GM23338 (cell line): Measurements from ENCODE around the gene SCAF4. TPM values are rescaled to one million over a fixed set of nuclear protein-coding genes. Genes with fewer than 3 reads are reported as not detected.

Experiments used
- ATAC-seq: fragments of 200-7000 bp; cut with Tn5 transposase; 3 replicates; pipeline ENCODE4 v1.9.1; 2020
- DNase-seq: peaks from one replicate; pipeline ENCODE4 v3.0.0-alpha.2; 2015; ENCODE audit warnings: low spot score
- H2AFZ ChIP-seq: fragments of 200-600 bp; sonication (generic); 2 replicates; pipeline ENCODE4 v1.8.0; 2016; ENCODE audit warnings: antibody characterized with exemption, mild to moderate bottlenecking, moderate library complexity
- H3F3A ChIP-seq: fragments of 200-600 bp; sonication (generic); replicated peaks from 2 replicates; pipeline ENCODE4 v1.8.0; 2017; ENCODE audit warnings: antibody characterized with exemption, mixed run types, low read depth
- H3K27ac ChIP-seq: fragments of 200-600 bp; sonication (generic); 2 replicates; pipeline ENCODE4 v1.6.1; 2016; ENCODE audit warnings: low read depth
- H3K27me3 ChIP-seq: fragments of 200-600 bp; sonication (generic); 2 replicates; pipeline ENCODE4 v1.8.0; 2016; ENCODE audit warnings: mild to moderate bottlenecking, mixed run types, moderate library complexity; ENCODE audit not compliant: insufficient read depth
- H3K36me3 ChIP-seq: fragments of 200-600 bp; sonication (generic); 2 replicates; pipeline ENCODE4 v1.8.0; 2016; ENCODE audit warnings: mild to moderate bottlenecking; ENCODE audit not compliant: insufficient read depth
- H3K4me1 ChIP-seq: fragments of 200-600 bp; sonication (generic); 2 replicates; pipeline ENCODE4 v1.8.0; 2016; ENCODE audit warnings: mild to moderate bottlenecking, moderate library complexity; ENCODE audit not compliant: insufficient read depth
- H3K4me2 ChIP-seq: fragments of 200-600 bp; sonication (generic); 2 replicates; pipeline ENCODE4 v1.7.1; 2017; ENCODE audit warnings: mixed run types
- H3K4me3 ChIP-seq: fragments of 200-600 bp; sonication (generic); 2 replicates; pipeline ENCODE4 v1.6.1; 2016; ENCODE audit warnings: mixed run types
- H3K79me2 ChIP-seq: fragments of 200-600 bp; sonication (generic); replicated peaks from 2 replicates; pipeline ENCODE4 v1.8.0; 2017; ENCODE audit warnings: mild to moderate bottlenecking; ENCODE audit not compliant: insufficient read depth
- H3K9me2 ChIP-seq: fragments of 200-600 bp; sonication (generic); 2 replicates; pipeline ENCODE4 v1.8.0; 2017; ENCODE audit not compliant: insufficient read depth
- H4K20me1 ChIP-seq: fragments of 200-600 bp; sonication (generic); replicated peaks from 2 replicates; pipeline ENCODE4 v1.8.0; 2017; ENCODE audit warnings: mild to moderate bottlenecking; ENCODE audit not compliant: insufficient read depth
- H3K27ac Mint-ChIP-seq: 2 replicates; pipeline ENCODE4 v1.8.0; 2020; ENCODE audit warnings: inconsistent platforms, mild to moderate bottlenecking, moderate library complexity, mixed read lengths
- H3K27me3 Mint-ChIP-seq: 3 replicates; pipeline ENCODE4 v1.8.0; 2022; ENCODE audit warnings: low read depth, mild to moderate bottlenecking, moderate library complexity, mixed read lengths, inconsistent platforms; ENCODE audit not compliant: insufficient read depth, poor library complexity
- H3K36me3 Mint-ChIP-seq: 3 replicates; pipeline ENCODE4 v1.8.0; 2021; ENCODE audit warnings: low read depth, mild to moderate bottlenecking, inconsistent platforms, moderate library complexity, mixed read lengths
- H3K4me1 Mint-ChIP-seq: 3 replicates; pipeline ENCODE4 v1.8.0; 2020; ENCODE audit warnings: mild to moderate bottlenecking, inconsistent platforms, mixed read lengths
- H3K4me3 Mint-ChIP-seq: 3 replicates; pipeline ENCODE4 v1.8.0; 2021; ENCODE audit warnings: moderate library complexity, mild to moderate bottlenecking, inconsistent platforms, mixed read lengths
- H3K9me3 Mint-ChIP-seq: 3 replicates; pipeline ENCODE4 v1.8.0; 2020; ENCODE audit warnings: moderate library complexity, mild to moderate bottlenecking, inconsistent platforms, mixed read lengths
- CREB1 ChIP-seq: fragments of 250-450 bp; sonication (Bioruptor Pico); IDR thresholded peaks from 2 replicates; pipeline ENCODE4 v1.5.0; 2020; ENCODE audit warnings: low read depth, mild to moderate bottlenecking, moderate library complexity
- EZH2 ChIP-seq: fragments of 200-600 bp; sonication (generic); IDR thresholded peaks from one replicate; pipeline ENCODE4 v1.8.0; 2017; ENCODE audit warnings: antibody characterized with exemption, mild to moderate bottlenecking, low read depth; ENCODE audit not compliant: unreplicated experiment
- EZH2phosphoT487 ChIP-seq: fragments of 200-600 bp; sonication (generic); IDR thresholded peaks from one replicate; pipeline ENCODE4 v1.8.1; 2018; ENCODE audit warnings: antibody characterized with exemption; ENCODE audit not compliant: unreplicated experiment
- JUNB ChIP-seq: IDR thresholded peaks from one replicate; pipeline ENCODE4 v1.6.1; 2016; ENCODE audit warnings: antibody characterized with exemption; ENCODE audit not compliant: unreplicated experiment
- NANOG ChIP-seq: IDR thresholded peaks from 2 replicates; pipeline ENCODE4 v1.6.1; 2016; ENCODE audit warnings: antibody characterized with exemption, borderline replicate concordance
- POLR2AphosphoS5 ChIP-seq: IDR thresholded peaks from 2 replicates; pipeline ENCODE4 v1.6.1; 2016; ENCODE audit warnings: antibody characterized with exemption, low read depth
- STAT1 ChIP-seq: IDR thresholded peaks from one replicate; pipeline ENCODE4 v1.6.1; 2016; ENCODE audit warnings: antibody characterized with exemption; ENCODE audit not compliant: unreplicated experiment
- ZNF114 ChIP-seq: fragments of 250-450 bp; sonication (Bioruptor Pico); IDR thresholded peaks from 2 replicates; pipeline ENCODE4 v1.5.0; 2020; ENCODE audit warnings: mild to moderate bottlenecking, moderate library complexity
- ZNF331 ChIP-seq: fragments of 250-450 bp; sonication (Bioruptor Pico); IDR thresholded peaks from 2 replicates; pipeline ENCODE4 v1.5.0; 2020; ENCODE audit warnings: low read depth, mild to moderate bottlenecking, moderate library complexity
- polyA plus RNA-seq: library from polyadenylated mRNA; unstranded; fragments of >200 nt; fragmentation: Nextera tagmentation; extraction: Ambion mirVana; gene quantifications from 2 replicates; pipeline ENCODE4 v1.2.1, GENCODE V29; 2016
- total RNA-seq: library from RNA; depleted of rRNA; stranded (reverse); fragments of >200 nt; shearing (Covaris generic); gene quantifications from 2 replicates; pipeline ENCODE4 v1.2.3, GENCODE V29; 2014
- TF ChIP-seq, protein P1 (sequence below): fragments of 250-450 bp; sonication (Bioruptor Pico); IDR thresholded peaks from 2 replicates; pipeline ENCODE4 v1.5.0; 2020; ENCODE audit warnings: mild to moderate bottlenecking, moderate library complexity
- TF ChIP-seq, protein P2 (sequence below): IDR thresholded peaks from one replicate; pipeline ENCODE4 v1.6.1; 2018; ENCODE audit warnings: antibody characterized with exemption; ENCODE audit not compliant: unreplicated experiment
- TF ChIP-seq, protein P3 (sequence below): IDR thresholded peaks from 2 replicates; pipeline ENCODE4 v1.6.1; 2016; ENCODE audit warnings: antibody characterized with exemption
- TF ChIP-seq, protein P4 (sequence below), 2 experiments: fragments of 200-600 bp in 1 of 2; sonication (generic) in 1 of 2; conservative IDR thresholded peaks; 2 replicates each; pipeline versions ENCODE4 v1.5.1 to v1.6.1; 2016 to 2017; ENCODE audit warnings: antibody characterized with exemption in 2 of 2, low read depth in 2 of 2, mild to moderate bottlenecking in 2 of 2, moderate library complexity in 1 of 2

The SCAF4 gene
- total and polyA plus RNA-seq, 2 experiments from 2014 or later: 29.7 to 45.8 TPM

DNA sequence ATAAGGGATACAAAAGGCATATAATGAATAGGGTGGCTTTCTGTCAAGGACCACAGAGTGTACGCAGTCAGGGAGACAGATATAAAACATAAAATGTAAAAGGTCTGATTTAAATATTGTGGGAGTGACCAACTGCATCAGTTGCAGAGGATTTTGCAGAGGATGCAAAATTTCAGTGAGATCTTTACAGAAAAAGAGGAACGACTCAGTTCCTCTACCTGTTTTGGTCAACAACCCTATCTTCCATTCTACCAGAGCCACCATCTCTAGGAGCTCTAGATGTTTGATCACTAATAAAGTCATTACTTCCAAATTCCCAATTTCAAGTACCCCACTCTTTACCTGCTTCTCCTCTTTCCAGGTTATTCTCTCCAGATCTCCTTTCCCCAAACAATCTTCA, 56.0 kb downstream of the SCAF4 start:
- H3K4me1 Mint-ChIP-seq: peaks cover 14% of the 10 kb centered on the region; the same call in 2 of the 3 replicates
- H3K36me3 Mint-ChIP-seq: peaks cover 6% of the 10 kb centered on the region; the same call in 2 of the 3 replicates
- no peak overlapping the region for H3K4me3 Mint-ChIP-seq
- no peaks in the 10 kb centered on the region for H3K9me2 ChIP-seq
- no peaks in the 10 kb centered on the region for H3K27me3 ChIP-seq
- H3K36me3 ChIP-seq: no peaks in the 10 kb centered on the region
- TF ChIP-seq, protein P1, sequence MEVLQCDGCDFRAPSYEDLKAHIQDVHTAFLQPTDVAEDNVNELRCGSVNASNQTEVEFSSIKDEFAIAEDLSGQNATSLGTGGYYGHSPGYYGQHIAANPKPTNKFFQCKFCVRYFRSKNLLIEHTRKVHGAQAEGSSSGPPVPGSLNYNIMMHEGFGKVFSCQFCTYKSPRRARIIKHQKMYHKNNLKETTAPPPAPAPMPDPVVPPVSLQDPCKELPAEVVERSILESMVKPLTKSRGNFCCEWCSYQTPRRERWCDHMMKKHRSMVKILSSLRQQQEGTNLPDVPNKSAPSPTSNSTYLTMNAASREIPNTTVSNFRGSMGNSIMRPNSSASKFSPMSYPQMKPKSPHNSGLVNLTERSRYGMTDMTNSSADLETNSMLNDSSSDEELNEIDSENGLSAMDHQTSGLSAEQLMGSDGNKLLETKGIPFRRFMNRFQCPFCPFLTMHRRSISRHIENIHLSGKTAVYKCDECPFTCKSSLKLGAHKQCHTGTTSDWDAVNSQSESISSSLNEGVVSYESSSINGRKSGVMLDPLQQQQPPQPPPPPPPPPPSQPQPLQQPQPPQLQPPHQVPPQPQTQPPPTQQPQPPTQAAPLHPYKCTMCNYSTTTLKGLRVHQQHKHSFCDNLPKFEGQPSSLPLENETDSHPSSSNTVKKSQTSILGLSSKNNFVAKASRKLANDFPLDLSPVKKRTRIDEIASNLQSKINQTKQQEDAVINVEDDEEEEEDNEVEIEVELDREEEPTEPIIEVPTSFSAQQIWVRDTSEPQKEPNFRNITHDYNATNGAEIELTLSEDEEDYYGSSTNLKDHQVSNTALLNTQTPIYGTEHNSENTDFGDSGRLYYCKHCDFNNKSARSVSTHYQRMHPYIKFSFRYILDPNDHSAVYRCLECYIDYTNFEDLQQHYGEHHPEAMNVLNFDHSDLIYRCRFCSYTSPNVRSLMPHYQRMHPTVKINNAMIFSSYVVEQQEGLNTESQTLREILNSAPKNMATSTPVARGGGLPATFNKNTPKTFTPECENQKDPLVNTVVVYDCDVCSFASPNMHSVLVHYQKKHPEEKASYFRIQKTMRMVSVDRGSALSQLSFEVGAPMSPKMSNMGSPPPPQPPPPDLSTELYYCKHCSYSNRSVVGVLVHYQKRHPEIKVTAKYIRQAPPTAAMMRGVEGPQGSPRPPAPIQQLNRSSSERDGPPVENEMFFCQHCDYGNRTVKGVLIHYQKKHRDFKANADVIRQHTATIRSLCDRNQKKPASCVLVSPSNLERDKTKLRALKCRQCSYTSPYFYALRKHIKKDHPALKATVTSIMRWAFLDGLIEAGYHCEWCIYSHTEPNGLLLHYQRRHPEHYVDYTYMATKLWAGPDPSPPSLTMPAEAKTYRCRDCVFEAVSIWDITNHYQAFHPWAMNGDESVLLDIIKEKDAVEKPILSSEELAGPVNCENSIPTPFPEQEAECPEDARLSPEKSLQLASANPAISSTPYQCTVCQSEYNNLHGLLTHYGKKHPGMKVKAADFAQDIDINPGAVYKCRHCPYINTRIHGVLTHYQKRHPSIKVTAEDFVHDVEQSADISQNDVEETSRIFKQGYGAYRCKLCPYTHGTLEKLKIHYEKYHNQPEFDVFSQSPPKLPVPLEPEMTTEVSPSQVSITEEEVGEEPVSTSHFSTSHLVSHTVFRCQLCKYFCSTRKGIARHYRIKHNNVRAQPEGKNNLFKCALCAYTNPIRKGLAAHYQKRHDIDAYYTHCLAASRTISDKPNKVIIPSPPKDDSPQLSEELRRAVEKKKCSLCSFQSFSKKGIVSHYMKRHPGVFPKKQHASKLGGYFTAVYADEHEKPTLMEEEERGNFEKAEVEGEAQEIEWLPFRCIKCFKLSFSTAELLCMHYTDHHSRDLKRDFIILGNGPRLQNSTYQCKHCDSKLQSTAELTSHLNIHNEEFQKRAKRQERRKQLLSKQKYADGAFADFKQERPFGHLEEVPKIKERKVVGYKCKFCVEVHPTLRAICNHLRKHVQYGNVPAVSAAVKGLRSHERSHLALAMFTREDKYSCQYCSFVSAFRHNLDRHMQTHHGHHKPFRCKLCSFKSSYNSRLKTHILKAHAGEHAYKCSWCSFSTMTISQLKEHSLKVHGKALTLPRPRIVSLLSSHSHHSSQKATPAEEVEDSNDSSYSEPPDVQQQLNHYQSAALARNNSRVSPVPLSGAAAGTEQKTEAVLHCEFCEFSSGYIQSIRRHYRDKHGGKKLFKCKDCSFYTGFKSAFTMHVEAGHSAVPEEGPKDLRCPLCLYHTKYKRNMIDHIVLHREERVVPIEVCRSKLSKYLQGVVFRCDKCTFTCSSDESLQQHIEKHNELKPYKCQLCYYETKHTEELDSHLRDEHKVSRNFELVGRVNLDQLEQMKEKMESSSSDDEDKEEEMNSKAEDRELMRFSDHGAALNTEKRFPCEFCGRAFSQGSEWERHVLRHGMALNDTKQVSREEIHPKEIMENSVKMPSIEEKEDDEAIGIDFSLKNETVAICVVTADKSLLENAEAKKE (CRISPR knock-in tag): no peak
- TF ChIP-seq, protein P2, sequence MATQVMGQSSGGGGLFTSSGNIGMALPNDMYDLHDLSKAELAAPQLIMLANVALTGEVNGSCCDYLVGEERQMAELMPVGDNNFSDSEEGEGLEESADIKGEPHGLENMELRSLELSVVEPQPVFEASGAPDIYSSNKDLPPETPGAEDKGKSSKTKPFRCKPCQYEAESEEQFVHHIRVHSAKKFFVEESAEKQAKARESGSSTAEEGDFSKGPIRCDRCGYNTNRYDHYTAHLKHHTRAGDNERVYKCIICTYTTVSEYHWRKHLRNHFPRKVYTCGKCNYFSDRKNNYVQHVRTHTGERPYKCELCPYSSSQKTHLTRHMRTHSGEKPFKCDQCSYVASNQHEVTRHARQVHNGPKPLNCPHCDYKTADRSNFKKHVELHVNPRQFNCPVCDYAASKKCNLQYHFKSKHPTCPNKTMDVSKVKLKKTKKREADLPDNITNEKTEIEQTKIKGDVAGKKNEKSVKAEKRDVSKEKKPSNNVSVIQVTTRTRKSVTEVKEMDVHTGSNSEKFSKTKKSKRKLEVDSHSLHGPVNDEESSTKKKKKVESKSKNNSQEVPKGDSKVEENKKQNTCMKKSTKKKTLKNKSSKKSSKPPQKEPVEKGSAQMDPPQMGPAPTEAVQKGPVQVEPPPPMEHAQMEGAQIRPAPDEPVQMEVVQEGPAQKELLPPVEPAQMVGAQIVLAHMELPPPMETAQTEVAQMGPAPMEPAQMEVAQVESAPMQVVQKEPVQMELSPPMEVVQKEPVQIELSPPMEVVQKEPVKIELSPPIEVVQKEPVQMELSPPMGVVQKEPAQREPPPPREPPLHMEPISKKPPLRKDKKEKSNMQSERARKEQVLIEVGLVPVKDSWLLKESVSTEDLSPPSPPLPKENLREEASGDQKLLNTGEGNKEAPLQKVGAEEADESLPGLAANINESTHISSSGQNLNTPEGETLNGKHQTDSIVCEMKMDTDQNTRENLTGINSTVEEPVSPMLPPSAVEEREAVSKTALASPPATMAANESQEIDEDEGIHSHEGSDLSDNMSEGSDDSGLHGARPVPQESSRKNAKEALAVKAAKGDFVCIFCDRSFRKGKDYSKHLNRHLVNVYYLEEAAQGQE: no peak
- no peak for TF ChIP-seq EZH2phosphoT487
- TF ChIP-seq, protein P3, sequence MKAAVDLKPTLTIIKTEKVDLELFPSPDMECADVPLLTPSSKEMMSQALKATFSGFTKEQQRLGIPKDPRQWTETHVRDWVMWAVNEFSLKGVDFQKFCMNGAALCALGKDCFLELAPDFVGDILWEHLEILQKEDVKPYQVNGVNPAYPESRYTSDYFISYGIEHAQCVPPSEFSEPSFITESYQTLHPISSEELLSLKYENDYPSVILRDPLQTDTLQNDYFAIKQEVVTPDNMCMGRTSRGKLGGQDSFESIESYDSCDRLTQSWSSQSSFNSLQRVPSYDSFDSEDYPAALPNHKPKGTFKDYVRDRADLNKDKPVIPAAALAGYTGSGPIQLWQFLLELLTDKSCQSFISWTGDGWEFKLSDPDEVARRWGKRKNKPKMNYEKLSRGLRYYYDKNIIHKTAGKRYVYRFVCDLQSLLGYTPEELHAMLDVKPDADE: no peak
- TF ChIP-seq EZH2: no peak
- TF ChIP-seq ZNF114: no peak
- TF ChIP-seq NANOG: no peak
- no peak for TF ChIP-seq JUNB
- no peak for TF ChIP-seq STAT1
- TF ChIP-seq, protein P4, sequence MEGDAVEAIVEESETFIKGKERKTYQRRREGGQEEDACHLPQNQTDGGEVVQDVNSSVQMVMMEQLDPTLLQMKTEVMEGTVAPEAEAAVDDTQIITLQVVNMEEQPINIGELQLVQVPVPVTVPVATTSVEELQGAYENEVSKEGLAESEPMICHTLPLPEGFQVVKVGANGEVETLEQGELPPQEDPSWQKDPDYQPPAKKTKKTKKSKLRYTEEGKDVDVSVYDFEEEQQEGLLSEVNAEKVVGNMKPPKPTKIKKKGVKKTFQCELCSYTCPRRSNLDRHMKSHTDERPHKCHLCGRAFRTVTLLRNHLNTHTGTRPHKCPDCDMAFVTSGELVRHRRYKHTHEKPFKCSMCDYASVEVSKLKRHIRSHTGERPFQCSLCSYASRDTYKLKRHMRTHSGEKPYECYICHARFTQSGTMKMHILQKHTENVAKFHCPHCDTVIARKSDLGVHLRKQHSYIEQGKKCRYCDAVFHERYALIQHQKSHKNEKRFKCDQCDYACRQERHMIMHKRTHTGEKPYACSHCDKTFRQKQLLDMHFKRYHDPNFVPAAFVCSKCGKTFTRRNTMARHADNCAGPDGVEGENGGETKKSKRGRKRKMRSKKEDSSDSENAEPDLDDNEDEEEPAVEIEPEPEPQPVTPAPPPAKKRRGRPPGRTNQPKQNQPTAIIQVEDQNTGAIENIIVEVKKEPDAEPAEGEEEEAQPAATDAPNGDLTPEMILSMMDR (conservative IDR thresholded peaks at IDR 0.05; ENCODE audit: low read depth in 2 of 2): no peak
- no peak for TF ChIP-seq CREB1 (CRISPR knock-in tag)
- TF ChIP-seq ZNF331: no peak
- TF ChIP-seq POLR2AphosphoS5: no peak
- H3K9me3 Mint-ChIP-seq: no peaks in the 10 kb centered on the region
- H3K79me2 ChIP-seq: peaks cover 2% of the 10 kb centered on the region; the same call in 1 of the 2 replicates
- H4K20me1 ChIP-seq: peaks cover 5% of the 10 kb centered on the region; the same call in 1 of the 2 replicates
- peaks cover 2% of the 10 kb centered on the region for H3K27me3 Mint-ChIP-seq
- no peaks in the 10 kb centered on the region for H3F3A ChIP-seq
- H3K4me3 ChIP-seq: no peak overlapping the region
- H3K27ac Mint-ChIP-seq: no peak overlapping the region
- ATAC-seq (no peak), DNase-seq (no peak)
- peaks cover under 1% of the 10 kb centered on the region for H3K4me1 ChIP-seq
- H3K4me2 ChIP-seq: no peak overlapping the region
- no peak overlapping the region for H2AFZ ChIP-seq
- H3K27ac ChIP-seq: no peak overlapping the region
